H9 (cell line): Measurements from ENCODE around the gene MAML1. TPM values are rescaled to one million over a fixed set of nuclear protein-coding genes. Genes with fewer than 3 reads are reported as not detected.

Experiments used
- DNase-seq: peaks from one replicate; pipeline ENCODE4 v3.0.0-alpha.2; 2017
- H2AFZ ChIP-seq: one replicate; pipeline ENCODE4 v1.6.1; 2013; ENCODE audit warnings: mild to moderate bottlenecking, low read length, control low read depth, moderate library complexity
- H2AK5ac ChIP-seq: 2 replicates; pipeline ENCODE4 v1.6.1; 2013; ENCODE audit warnings: low read length, control low read depth, mixed read lengths; ENCODE audit not compliant: insufficient read length
- H2BK120ac ChIP-seq: one replicate; pipeline ENCODE4 v1.6.1; 2013; ENCODE audit warnings: low read depth, mild to moderate bottlenecking, low read length, control low read depth, inconsistent platforms; ENCODE audit not compliant: poor library complexity, severe bottlenecking
- H2BK12ac ChIP-seq: 2 replicates; pipeline ENCODE4 v1.6.1; 2013; ENCODE audit warnings: low read length, control low read depth, mixed read lengths, low read depth; ENCODE audit not compliant: insufficient read length
- H2BK15ac ChIP-seq: 2 replicates; pipeline ENCODE4 v1.6.1; 2013; ENCODE audit warnings: low read depth, low read length, control low read depth
- H2BK20ac ChIP-seq: one replicate; pipeline ENCODE4 v1.6.1; 2013; ENCODE audit warnings: low read depth, mild to moderate bottlenecking, low read length, control low read depth, inconsistent platforms; ENCODE audit not compliant: poor library complexity, severe bottlenecking
- H2BK5ac ChIP-seq: 2 replicates; pipeline ENCODE4 v1.6.1; 2013; ENCODE audit warnings: low read length, control low read depth, mixed read lengths; ENCODE audit not compliant: insufficient read length
- H3K14ac ChIP-seq: 2 replicates; pipeline ENCODE4 v1.6.1; 2013; ENCODE audit warnings: low read length, control low read depth; ENCODE audit not compliant: insufficient read depth
- H3K18ac ChIP-seq: 2 replicates; pipeline ENCODE4 v1.6.1; 2013; ENCODE audit warnings: low read depth, mild to moderate bottlenecking, mixed read lengths, low read length, control low read depth; ENCODE audit not compliant: insufficient read length
- H3K23ac ChIP-seq: 2 replicates; pipeline ENCODE4 v1.6.1; 2013; ENCODE audit warnings: low read length, control low read depth, mixed read lengths, low read depth; ENCODE audit not compliant: insufficient read length
- H3K23me2 ChIP-seq: 2 replicates; pipeline ENCODE4 v1.6.1; 2013; ENCODE audit warnings: low read depth, mild to moderate bottlenecking, mixed read lengths, low read length, control low read depth; ENCODE audit not compliant: insufficient read length, poor library complexity, severe bottlenecking
- H3K27ac ChIP-seq: 2 replicates; pipeline ENCODE4 v1.5.1; 2013; ENCODE audit warnings: low read length, control low read depth, mixed read lengths, low read depth; ENCODE audit not compliant: insufficient read length
- H3K27me3 ChIP-seq: 2 replicates; pipeline ENCODE4 v1.6.1; 2013; ENCODE audit warnings: low read length, control low read depth, inconsistent platforms; ENCODE audit not compliant: insufficient read depth
- H3K4ac ChIP-seq: 2 replicates; pipeline ENCODE4 v1.6.1; 2013; ENCODE audit warnings: low read depth, mild to moderate bottlenecking, control low read depth, inconsistent platforms, low read length, moderate library complexity
- H3K4me1 ChIP-seq: 2 replicates; pipeline ENCODE4 v1.6.1; 2013; ENCODE audit warnings: low read length, control low read depth, inconsistent platforms; ENCODE audit not compliant: insufficient read depth
- H3K4me2 ChIP-seq: 2 replicates; pipeline ENCODE4 v1.6.1; 2013; ENCODE audit warnings: low read length, control low read depth, mixed read lengths; ENCODE audit not compliant: insufficient read length, insufficient read depth
- H3K56ac ChIP-seq: 2 replicates; pipeline ENCODE4 v1.6.1; 2013; ENCODE audit warnings: low read depth, mild to moderate bottlenecking, mixed read lengths, low read length, control low read depth; ENCODE audit not compliant: insufficient read length
- H3K79me1 ChIP-seq: 2 replicates; pipeline ENCODE4 v1.6.1; 2013; ENCODE audit warnings: low read depth, mild to moderate bottlenecking, moderate library complexity, low read length, control low read depth, inconsistent platforms; ENCODE audit not compliant: insufficient read depth, poor library complexity, severe bottlenecking
- H3K79me2 ChIP-seq: 2 replicates; pipeline ENCODE4 v1.6.1; 2013; ENCODE audit warnings: low read length, control low read depth, inconsistent platforms; ENCODE audit not compliant: insufficient read depth
- H3K9ac ChIP-seq: 2 replicates; pipeline ENCODE4 v1.6.1; 2013; ENCODE audit warnings: low read length, control low read depth, mixed read lengths; ENCODE audit not compliant: insufficient read length; ENCODE audit errors: extremely low read depth
- H3K9me3 ChIP-seq: one replicate; pipeline ENCODE4 v1.6.1; 2013; ENCODE audit warnings: low read depth, low read length, inconsistent platforms; ENCODE audit not compliant: control insufficient read depth
- H3T11ph ChIP-seq: one replicate; pipeline ENCODE4 v1.6.1; 2013; ENCODE audit warnings: mild to moderate bottlenecking, low read length, control low read depth, inconsistent platforms
- H4K20me1 ChIP-seq: one replicate; pipeline ENCODE4 v1.6.1; 2013; ENCODE audit not compliant: control insufficient read depth, insufficient read length, insufficient read depth
- H4K5ac ChIP-seq: 2 replicates; pipeline ENCODE4 v1.6.1; 2013; ENCODE audit warnings: low read depth, mild to moderate bottlenecking, mixed read lengths, low read length, control low read depth; ENCODE audit not compliant: insufficient read length
- H4K8ac ChIP-seq: replicated peaks from 2 replicates; pipeline ENCODE4 v1.6.1; 2013; ENCODE audit warnings: low read length, control low read depth, mixed read lengths, low read depth; ENCODE audit not compliant: insufficient read length
- H4K91ac ChIP-seq: 2 replicates; pipeline ENCODE4 v1.6.1; 2013; ENCODE audit warnings: low read depth, mild to moderate bottlenecking, moderate library complexity, mixed read lengths, low read length, control low read depth; ENCODE audit not compliant: insufficient read length
- H3K27ac Mint-ChIP-seq, 3 experiments: 2 replicates in 2 of 3; 3 replicates in 1 of 3; pipeline ENCODE4 v1.8.0; 2020 to 2021; ENCODE audit warnings: mixed read lengths in 3 of 3, mild to moderate bottlenecking in 1 of 3, moderate library complexity in 1 of 3
- H3K27me3 Mint-ChIP-seq: 2 replicates; pipeline ENCODE4 v1.8.0; 2021; ENCODE audit warnings: low read depth, mild to moderate bottlenecking, moderate library complexity, mixed read lengths
- H3K36me3 Mint-ChIP-seq, 3 experiments: 2 replicates in 2 of 3; 3 replicates in 1 of 3; pipeline ENCODE4 v1.8.0; 2020 to 2021; ENCODE audit warnings: low read depth in 3 of 3, mixed read lengths in 3 of 3; ENCODE audit not compliant: insufficient read depth in 1 of 3
- H3K4me1 Mint-ChIP-seq, 2 experiments: 2 replicates each; pipeline ENCODE4 v1.8.0; 2020; ENCODE audit warnings: mixed read lengths in 2 of 2
- H3K4me3 Mint-ChIP-seq, 2 experiments: 2 replicates in 1 of 2; 3 replicates in 1 of 2; pipeline ENCODE4 v1.8.0; 2020 to 2021; ENCODE audit warnings: mild to moderate bottlenecking in 2 of 2, mixed read lengths in 2 of 2, moderate library complexity in 1 of 2
- H3K9me3 Mint-ChIP-seq, 2 experiments: 2 replicates in 1 of 2; 3 replicates in 1 of 2; pipeline ENCODE4 v1.8.0; 2020; ENCODE audit warnings: mild to moderate bottlenecking in 2 of 2, mixed read lengths in 2 of 2, moderate library complexity in 1 of 2
- WGBS: extraction: QIAGEN DNeasy Blood & Tissue Kit; methylation state at CpG from one replicate; pipeline ENCODE4 v1.1.7; 2013; ENCODE audit warnings: missing lambda C conversion rate, low lambda C conversion rate, mixed read lengths; ENCODE audit not compliant: insufficient read length; ENCODE audit errors: extremely low coverage; 5-methylcytosine and 5-hydroxymethylcytosine counted together
- total RNA-seq: library from RNA; stranded (reverse); gene quantifications from 2 replicates; pipeline ENCODE4 v1.2.1, GENCODE V29; 2021
- TF ChIP-seq, protein P1 (sequence below): fragments of 200-600 bp; sonication (generic); conservative IDR thresholded peaks from 3 replicates; pipeline ENCODE4 v1.8.0; 2021; ENCODE audit warnings: antibody characterized with exemption, mild to moderate bottlenecking

MAML1 gene
- total RNA-seq, 1 experiment from 2014 or later: 50.8 TPM

DNA sequence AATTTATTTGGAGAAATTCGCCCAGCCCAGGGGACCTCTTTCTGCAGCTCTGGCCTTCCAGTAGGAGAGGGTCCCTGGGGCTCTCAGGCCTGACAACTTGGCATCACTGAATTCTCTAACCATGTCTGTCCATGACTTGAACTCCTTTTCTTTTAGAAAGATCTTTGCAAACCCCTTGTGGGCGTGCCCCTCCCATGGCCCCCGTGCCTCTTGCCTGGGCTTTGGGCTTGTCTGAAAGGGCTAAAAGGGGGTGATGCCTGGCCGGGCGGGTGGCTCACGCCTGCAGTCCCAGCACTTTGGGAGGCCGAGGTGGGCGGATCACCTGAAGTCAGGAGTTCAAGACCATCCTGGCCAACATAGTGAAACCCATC is 84.8 kb downstream of the MAML1 start:
- H4K8ac ChIP-seq: no peak overlapping the region
- no peak overlapping the region for H2AFZ ChIP-seq
- H3K27ac ChIP-seq: no peak overlapping the region
- H3K4me1 ChIP-seq: peaks cover 3% of the 10 kb centered on the region; the same call in 1 of the 2 replicates
- no peak overlapping the region for H2BK12ac ChIP-seq
- no peak overlapping the region for H3K18ac ChIP-seq
- no peak overlapping the region for H3K56ac ChIP-seq
- no peak overlapping the region for H2BK15ac ChIP-seq
- H4K20me1 ChIP-seq: no peaks in the 10 kb centered on the region
- H2AK5ac ChIP-seq: no peak overlapping the region
- peaks cover 16% of the 10 kb centered on the region for H3K23me2 ChIP-seq
- H3K9me3 ChIP-seq: no peaks in the 10 kb centered on the region
- H3T11ph ChIP-seq: no peak overlapping the region
- H2BK120ac ChIP-seq: no peak overlapping the region
- no peak overlapping the region for H3K9ac ChIP-seq
- H3K4ac ChIP-seq: no peak overlapping the region
- no peak overlapping the region for H2BK5ac ChIP-seq
- H3K14ac ChIP-seq: no peak overlapping the region
- Mint-ChIP-seq H3K4me1 (peaks cover 41% of the 10 kb centered on the region in 2 experiments), H3K27ac (no peak overlapping the region), H3K27me3 (peaks cover 13% of the 10 kb centered on the region), H3K4me3 (peak overlapping the region; percentile 40 to 72), H3K9me3 (no peaks in the 10 kb centered on the region; a peak in 2 of 5 replicates), H3K36me3 (peaks cover 5 to 25% (median 17%) of the 10 kb centered on the region in 3 experiments)
- no peaks in the 10 kb centered on the region for H3K27me3 ChIP-seq
- WGBS: no CpG with 5 or more reads among the region's 8 CpGs
- peak overlapping the region; percentile 19 for H3K4me2 ChIP-seq
- DNase-seq: no peak
- H3K23ac ChIP-seq: no peak overlapping the region
- H2BK20ac ChIP-seq: no peak overlapping the region
- no peak overlapping the region for H4K91ac ChIP-seq
- H3K79me1 ChIP-seq: peaks cover 6% of the 10 kb centered on the region
- peaks cover 6% of the 10 kb centered on the region; the same call in 1 of the 2 replicates for H3K79me2 ChIP-seq
- no peak overlapping the region for H4K5ac ChIP-seq
- TF ChIP-seq, protein P1, sequence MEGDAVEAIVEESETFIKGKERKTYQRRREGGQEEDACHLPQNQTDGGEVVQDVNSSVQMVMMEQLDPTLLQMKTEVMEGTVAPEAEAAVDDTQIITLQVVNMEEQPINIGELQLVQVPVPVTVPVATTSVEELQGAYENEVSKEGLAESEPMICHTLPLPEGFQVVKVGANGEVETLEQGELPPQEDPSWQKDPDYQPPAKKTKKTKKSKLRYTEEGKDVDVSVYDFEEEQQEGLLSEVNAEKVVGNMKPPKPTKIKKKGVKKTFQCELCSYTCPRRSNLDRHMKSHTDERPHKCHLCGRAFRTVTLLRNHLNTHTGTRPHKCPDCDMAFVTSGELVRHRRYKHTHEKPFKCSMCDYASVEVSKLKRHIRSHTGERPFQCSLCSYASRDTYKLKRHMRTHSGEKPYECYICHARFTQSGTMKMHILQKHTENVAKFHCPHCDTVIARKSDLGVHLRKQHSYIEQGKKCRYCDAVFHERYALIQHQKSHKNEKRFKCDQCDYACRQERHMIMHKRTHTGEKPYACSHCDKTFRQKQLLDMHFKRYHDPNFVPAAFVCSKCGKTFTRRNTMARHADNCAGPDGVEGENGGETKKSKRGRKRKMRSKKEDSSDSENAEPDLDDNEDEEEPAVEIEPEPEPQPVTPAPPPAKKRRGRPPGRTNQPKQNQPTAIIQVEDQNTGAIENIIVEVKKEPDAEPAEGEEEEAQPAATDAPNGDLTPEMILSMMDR: no peak
